HG03520 (cell line): ENCODE results near the gene ADRA1B.

ENCODE experiments used
- ATAC-seq: cut with Tn5 transposase; IDR thresholded peaks from one replicate; pipeline ENCODE4 v1.9.1; 2021; ENCODE audit warnings: mild to moderate bottlenecking, moderate library complexity; ENCODE audit not compliant: unreplicated experiment

Gene ADRA1B

GRCh38 chr5:159923008-159923407, 6.7 kb downstream of the ADRA1B start:
- no peak for ATAC-seq

GRCh38 chr5:159928122-159928909, 12.0 kb downstream of the ADRA1B start:
- no peak for ATAC-seq

GRCh38 chr5:159929176-159929575, 12.9 kb downstream of the ADRA1B start:
- ATAC-seq = no peak

GRCh38 chr5:159933531-159934485, 17.5 kb downstream of the ADRA1B start:
- ATAC-seq = no peak

- ATAC-seq = no peak
These were observed 19.7 kb downstream of the ADRA1B start for GRCh38 chr5:159935946-159936345.

- ATAC-seq = no peak
These were observed 20.5 kb downstream of the ADRA1B start for GRCh38 chr5:159936686-159937329.

- ATAC-seq = no peak
These were observed 21.3 kb downstream of the ADRA1B start for GRCh38 chr5:159937580-159937979.

GRCh38 chr5:159943326-159943725, 27.0 kb downstream of the ADRA1B start:
- no peak for ATAC-seq

GRCh38 chr5:159944056-159944600, 27.8 kb downstream of the ADRA1B start:
- ATAC-seq = no peak

- no peak for ATAC-seq
These were observed 29.1 kb downstream of the ADRA1B start for GRCh38 chr5:159945359-159945758.

- no peak for ATAC-seq
These were observed 31.6 kb downstream of the ADRA1B start for GRCh38 chr5:159947708-159948358.

GRCh38 chr5:159951387-159951786, 35.1 kb downstream of the ADRA1B start:
- no peak for ATAC-seq

GRCh38 chr5:159951834-159952233, 35.6 kb downstream of the ADRA1B start:
- no peak for ATAC-seq

- ATAC-seq = no peak
These were observed 37.3 kb downstream of the ADRA1B start for GRCh38 chr5:159953609-159954008.

GRCh38 chr5:159955056-159955624, 38.9 kb downstream of the ADRA1B start:
- no peak for ATAC-seq

- no peak for ATAC-seq
These were observed 39.8 kb downstream of the ADRA1B start for GRCh38 chr5:159956074-159956473.

- ATAC-seq = no peak
These were observed 45.2 kb downstream of the ADRA1B start for GRCh38 chr5:159961176-159962160.

GRCh38 chr5:159962214-159962613, 45.9 kb downstream of the ADRA1B start:
- no peak for ATAC-seq

- ATAC-seq = no peak
These were observed 47.7 kb downstream of the ADRA1B start for GRCh38 chr5:159963935-159964334.
